ENCODE data around the gene NACC2. TPM values are rescaled to one million over a fixed set of nuclear protein-coding genes. Genes with fewer than 3 reads are reported as not detected.
A peak's percentile ranks its signal among the peaks of the same experiment; 100 is the strongest.
"Not testable (repeated sequence)": the region's sequence is repeated elsewhere in the genome, so short reads cannot be mapped to it uniquely, and the experiment has no call there.

NACC2 gene
- total RNA-seq, 1 experiment from 2014 or later = 34.4 TPM

- DNase-seq (ENCODE audit: low read depth) = no peak
Observed at GRCh38 chr9:136047775-136048559, 47.1 kb downstream of the NACC2 start.

- no peak for DNase-seq (ENCODE audit: low read depth)
Observed at GRCh38 chr9:136047076-136047774, 47.9 kb downstream of the NACC2 start.

- no peak for DNase-seq (ENCODE audit: low read depth)
Observed at GRCh38 chr9:136046554-136046920, 48.6 kb downstream of the NACC2 start.

GRCh38 chr9:136045595-136046553 lies 49.2 kb downstream of the NACC2 start:
- no peak for DNase-seq (ENCODE audit: low read depth)

- no peak for DNase-seq (ENCODE audit: low read depth)
Observed at GRCh38 chr9:136044971-136045594, 50.0 kb downstream of the NACC2 start.

GRCh38 chr9:136044207-136044970 lies 50.7 kb downstream of the NACC2 start:
- DNase-seq (ENCODE audit: low read depth) = no peak

GRCh38 chr9:136043441-136043991 lies 51.6 kb downstream of the NACC2 start:
- DNase-seq (ENCODE audit: low read depth) = no peak

- DNase-seq (ENCODE audit: low read depth) = no peak
Observed at GRCh38 chr9:136042541-136042940, 52.5 kb downstream of the NACC2 start.

- not testable (repeated sequence) for DNase-seq (ENCODE audit: low read depth)
Observed at GRCh38 chr9:136040848-136041247, 54.2 kb downstream of the NACC2 start.

- DNase-seq (ENCODE audit: low read depth) = no peak
Observed at GRCh38 chr9:136039488-136039887, 55.6 kb downstream of the NACC2 start.

GRCh38 chr9:136036848-136037247 lies 58.2 kb downstream of the NACC2 start:
- DNase-seq (ENCODE audit: low read depth) = no peak

GRCh38 chr9:136036050-136036449 lies 59.0 kb downstream of the NACC2 start:
- DNase-seq (ENCODE audit: low read depth) = peak; percentile 52

GRCh38 chr9:136031741-136032730 lies 63.1 kb downstream of the NACC2 start:
- peak; percentile 53 for DNase-seq (ENCODE audit: low read depth)

- DNase-seq (ENCODE audit: low read depth) = no peak
Observed at GRCh38 chr9:136031094-136031493, 64.0 kb downstream of the NACC2 start.

GRCh38 chr9:136029556-136029955 lies 65.5 kb downstream of the NACC2 start:
- DNase-seq (ENCODE audit: low read depth) = no peak

GRCh38 chr9:136028760-136029470 lies 66.2 kb downstream of the NACC2 start:
- no peak for DNase-seq (ENCODE audit: low read depth)

- not testable (repeated sequence) for DNase-seq (ENCODE audit: low read depth)
Observed at GRCh38 chr9:136026943-136027289, 68.2 kb downstream of the NACC2 start.

GRCh38 chr9:136026266-136026942 lies 68.7 kb downstream of the NACC2 start:
- no peak for DNase-seq (ENCODE audit: low read depth)

Measured in LHCN-M2 (cell line).